ENCODE results near the gene GNB1.
"Not testable (repeated sequence)": the region's sequence is repeated elsewhere in the genome, so short reads cannot be mapped to it uniquely, and the experiment has no call there.

Gene GNB1

GRCh38 chr1:1756661-1757421 lies 134.0 kb downstream of the GNB1 start:
- Mint-ChIP-seq H3K27me3 (no peaks in the 10 kb centered on the region), H3K4me1 (ENCODE audit: low read depth) (peaks cover 21% of the 10 kb centered on the region), H3K4me3 (no peak overlapping the region), H3K27ac (no peak overlapping the region), H3K9me3 (no peaks in the 10 kb centered on the region), H3K36me3 (ENCODE audit: low read depth) (peaks cover 100% of the 10 kb centered on the region)
- intact Hi-C loops (cut with micrococcal nuclease) = no loop called here

- no peaks in the 10 kb centered on the region for H3K27me3 Mint-ChIP-seq
- H3K27ac Mint-ChIP-seq = no peak overlapping the region
- H3K4me3 Mint-ChIP-seq = no peak overlapping the region
- peaks cover 91% of the 10 kb centered on the region for H3K36me3 Mint-ChIP-seq (ENCODE audit: low read depth)
- peaks cover 21% of the 10 kb centered on the region for H3K4me1 Mint-ChIP-seq (ENCODE audit: low read depth)
- no peaks in the 10 kb centered on the region for H3K9me3 Mint-ChIP-seq
- intact Hi-C loops (cut with micrococcal nuclease) = no loop called here
Observed at GRCh38 chr1:1755852-1756251, 135.0 kb downstream of the GNB1 start.

GRCh38 chr1:1755426-1755825 lies 135.5 kb downstream of the GNB1 start:
- Mint-ChIP-seq H3K36me3 (ENCODE audit: low read depth) (peaks cover 86% of the 10 kb centered on the region), H3K4me1 (ENCODE audit: low read depth) (peaks cover 21% of the 10 kb centered on the region), H3K27ac (no peak overlapping the region), H3K9me3 (no peaks in the 10 kb centered on the region), H3K4me3 (no peak overlapping the region), H3K27me3 (no peaks in the 10 kb centered on the region)
- intact Hi-C loops (cut with micrococcal nuclease) = no loop called here

GRCh38 chr1:1754051-1754815 lies 136.7 kb downstream of the GNB1 start:
- Mint-ChIP-seq H3K27me3 (no peaks in the 10 kb centered on the region), H3K4me1 (ENCODE audit: low read depth) (peaks cover 15% of the 10 kb centered on the region), H3K4me3 (no peak overlapping the region), H3K27ac (no peak overlapping the region), H3K36me3 (ENCODE audit: low read depth) (peaks cover 75% of the 10 kb centered on the region), H3K9me3 (no peaks in the 10 kb centered on the region)
- intact Hi-C loops (cut with micrococcal nuclease) = no loop called here

GRCh38 chr1:1753607-1754005 lies 137.3 kb downstream of the GNB1 start:
- H3K27me3 Mint-ChIP-seq = no peaks in the 10 kb centered on the region
- H3K27ac Mint-ChIP-seq = no peak overlapping the region
- peaks cover 68% of the 10 kb centered on the region for H3K36me3 Mint-ChIP-seq (ENCODE audit: low read depth)
- H3K4me3 Mint-ChIP-seq = no peak overlapping the region
- intact Hi-C loops (cut with micrococcal nuclease) = no loop called here
- no peaks in the 10 kb centered on the region for H3K9me3 Mint-ChIP-seq
- H3K4me1 Mint-ChIP-seq (ENCODE audit: low read depth) = peaks cover 15% of the 10 kb centered on the region

GRCh38 chr1:1752636-1753606 lies 138.0 kb downstream of the GNB1 start:
- H3K4me1 Mint-ChIP-seq (ENCODE audit: low read depth) = peaks cover 13% of the 10 kb centered on the region
- no peak overlapping the region for H3K4me3 Mint-ChIP-seq
- no peak overlapping the region for H3K27ac Mint-ChIP-seq
- H3K9me3 Mint-ChIP-seq = no peaks in the 10 kb centered on the region
- intact Hi-C loops (cut with micrococcal nuclease) = no loop called here
- no peaks in the 10 kb centered on the region for H3K27me3 Mint-ChIP-seq
- peaks cover 61% of the 10 kb centered on the region for H3K36me3 Mint-ChIP-seq (ENCODE audit: low read depth)

GRCh38 chr1:1752190-1752589 lies 138.7 kb downstream of the GNB1 start:
- intact Hi-C loops (cut with micrococcal nuclease) = no loop called here
- Mint-ChIP-seq H3K27ac (no peak overlapping the region), H3K36me3 (ENCODE audit: low read depth) (peaks cover 54% of the 10 kb centered on the region), H3K9me3 (no peaks in the 10 kb centered on the region), H3K4me1 (ENCODE audit: low read depth) (peaks cover 13% of the 10 kb centered on the region), H3K27me3 (no peaks in the 10 kb centered on the region), H3K4me3 (no peak overlapping the region)

- Mint-ChIP-seq H3K36me3 (ENCODE audit: low read depth) (peaks cover 32% of the 10 kb centered on the region), H3K4me1 (ENCODE audit: low read depth) (peaks cover 13% of the 10 kb centered on the region)
- intact Hi-C loops (cut with micrococcal nuclease); H3K27me3 Mint-ChIP-seq; H3K4me3 Mint-ChIP-seq; H3K9me3 Mint-ChIP-seq; H3K27ac Mint-ChIP-seq: not testable (repeated sequence)
Observed at GRCh38 chr1:1749941-1750340, 140.9 kb downstream of the GNB1 start.

GRCh38 chr1:1748686-1749321 lies 142.1 kb downstream of the GNB1 start:
- no peak overlapping the region for H3K4me3 Mint-ChIP-seq
- H3K36me3 Mint-ChIP-seq (ENCODE audit: low read depth) = peaks cover 20% of the 10 kb centered on the region
- H3K27me3 Mint-ChIP-seq = no peaks in the 10 kb centered on the region
- H3K4me1 Mint-ChIP-seq (ENCODE audit: low read depth) = peaks cover 13% of the 10 kb centered on the region
- intact Hi-C loops (cut with micrococcal nuclease) = no loop called here
- no peaks in the 10 kb centered on the region for H3K9me3 Mint-ChIP-seq
- no peak overlapping the region for H3K27ac Mint-ChIP-seq

- H3K36me3 Mint-ChIP-seq (ENCODE audit: low read depth) = peaks cover 18% of the 10 kb centered on the region
- H3K4me3 Mint-ChIP-seq = peak overlapping the region; percentile 77
- peaks cover 13% of the 10 kb centered on the region for H3K4me1 Mint-ChIP-seq (ENCODE audit: low read depth)
- peak overlapping the region; percentile 95 for H3K27ac Mint-ChIP-seq
- H3K9me3 Mint-ChIP-seq; H3K27me3 Mint-ChIP-seq; intact Hi-C loops (cut with micrococcal nuclease): not testable (repeated sequence)
Observed at GRCh38 chr1:1746566-1746909, 144.3 kb downstream of the GNB1 start.

GRCh38 chr1:1745651-1746565 lies 145.0 kb downstream of the GNB1 start:
- Mint-ChIP-seq H3K27ac (peak overlapping the region; percentile 95), H3K4me3 (peak overlapping the region; percentile 77), H3K36me3 (ENCODE audit: low read depth) (peaks cover 22% of the 10 kb centered on the region), H3K4me1 (ENCODE audit: low read depth) (peaks cover 13% of the 10 kb centered on the region)
- H3K27me3 Mint-ChIP-seq; H3K9me3 Mint-ChIP-seq; intact Hi-C loops (cut with micrococcal nuclease): not testable (repeated sequence)

GRCh38 chr1:1742529-1742928 lies 148.4 kb downstream of the GNB1 start:
- H3K9me3 Mint-ChIP-seq; H3K27me3 Mint-ChIP-seq; H3K4me1 Mint-ChIP-seq (ENCODE audit: low read depth); H3K4me3 Mint-ChIP-seq; H3K27ac Mint-ChIP-seq; intact Hi-C loops (cut with micrococcal nuclease): not testable (repeated sequence)
- H3K36me3 Mint-ChIP-seq (ENCODE audit: low read depth) = peaks cover 40% of the 10 kb centered on the region

- H3K27me3 Mint-ChIP-seq; H3K9me3 Mint-ChIP-seq; intact Hi-C loops (cut with micrococcal nuclease); H3K4me3 Mint-ChIP-seq; H3K4me1 Mint-ChIP-seq (ENCODE audit: low read depth); H3K27ac Mint-ChIP-seq: not testable (repeated sequence)
- peaks cover 55% of the 10 kb centered on the region for H3K36me3 Mint-ChIP-seq (ENCODE audit: low read depth)
Observed at GRCh38 chr1:1741013-1741412, 149.9 kb downstream of the GNB1 start.
